ENCODE results near the gene PYROXD2. TPM values are rescaled to one million over a fixed set of nuclear protein-coding genes. Genes with fewer than 3 reads are reported as not detected.

The PYROXD2 gene
- polyA plus RNA-seq, 1 experiment, result 23.1 TPM

- POLR2A ChIA-PET, result no interaction called here
- CTCF ChIA-PET, result interaction anchor here (1.0 kb wide), 1 partner anchor 168 kb away, joined by 3 read pairs; no protein-coding TSS in a partner anchor
- peaks cover 1% of the 10 kb centered on the region for H3K36me3 ChIP-seq (ENCODE audit: control insufficient read depth, insufficient read depth, low read length)
- H3K4me3 ChIP-seq (ENCODE audit: low read depth, low read length), result no peak overlapping the region
- TF ChIP-seq CTCF (IDR thresholded peaks at IDR 0.05; ENCODE audit: insufficient read depth, low read depth, low read length), result no peak
- H3K27me3 ChIP-seq (ENCODE audit: control insufficient read depth, insufficient read depth, low read length), result no peaks in the 10 kb centered on the region
- DNase-seq (ENCODE audit: low read depth), result no peak
Observed at GRCh38 chr10:98410759-98411158, 4.2 kb downstream of the PYROXD2 start.

DNA sequence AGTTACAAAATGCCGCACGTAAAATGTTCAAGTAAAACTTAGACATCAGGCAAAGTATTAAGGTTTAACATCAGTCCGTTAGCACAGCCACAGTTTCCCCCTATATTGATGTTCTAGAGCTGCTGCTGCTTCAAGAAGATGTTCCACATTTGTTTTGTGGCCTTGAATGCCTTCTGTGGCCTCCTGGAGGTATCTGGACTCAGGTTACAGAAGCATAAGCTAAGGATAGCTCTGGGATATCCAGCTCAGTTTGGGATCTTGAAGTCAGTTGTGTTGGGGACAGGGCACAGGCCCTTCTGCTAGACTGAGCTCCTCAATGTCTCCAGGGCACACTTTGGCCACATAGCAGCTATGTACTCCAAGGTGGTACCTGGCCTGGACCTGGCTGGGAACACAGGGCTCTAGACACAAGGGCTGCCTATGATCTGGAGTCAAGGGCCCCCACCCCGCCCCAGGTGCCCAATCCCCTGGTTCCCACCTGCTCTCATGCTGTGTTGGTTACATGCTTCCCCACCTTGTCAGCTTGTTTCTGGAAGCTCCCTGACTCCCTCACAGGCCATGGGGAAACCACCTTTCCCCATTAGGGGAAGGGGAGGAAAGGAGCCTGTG lies 4.7 kb downstream of the PYROXD2 start:
- CTCF ChIA-PET, result interaction anchor here (0.6 to 2.3 kb wide), 4 partner anchors 15 to 155 kb away, joined by 3 to 10 read pairs (median 3); no protein-coding TSS in a partner anchor
- peaks cover 1% of the 10 kb centered on the region for H3K36me3 ChIP-seq (ENCODE audit: control insufficient read depth, insufficient read depth, low read length)
- no peaks in the 10 kb centered on the region for H3K27me3 ChIP-seq (ENCODE audit: control insufficient read depth, insufficient read depth, low read length)
- POLR2A ChIA-PET, result no interaction called here
- no peak for DNase-seq (ENCODE audit: low read depth)
- no peak for TF ChIP-seq CTCF (IDR thresholded peaks at IDR 0.05; ENCODE audit: insufficient read depth, low read depth, low read length)
- H3K4me3 ChIP-seq (ENCODE audit: low read depth, low read length), result no peak overlapping the region

DNA sequence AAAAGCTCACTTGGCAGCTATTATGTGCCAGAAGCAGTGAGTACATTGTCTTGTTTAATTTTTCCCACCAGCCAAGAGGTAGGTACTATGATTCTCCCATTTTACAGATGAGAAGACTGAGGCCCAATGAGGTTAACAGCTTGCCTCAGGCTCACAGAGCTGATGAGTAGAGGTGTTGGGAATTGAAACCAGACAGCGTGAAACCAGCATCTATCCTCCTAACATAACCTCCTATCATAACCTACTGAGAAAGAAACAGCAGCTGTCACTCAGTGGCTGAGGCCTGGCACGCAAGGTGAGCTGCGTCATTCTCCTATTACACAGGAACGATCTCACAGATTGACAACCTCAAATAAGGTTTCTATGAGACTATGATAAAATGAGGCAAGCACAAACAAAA lies 6.2 kb downstream of the PYROXD2 start:
- ChIA-PET POLR2A (no interaction called here), CTCF (interaction anchor here (0.7 to 2.3 kb wide), 2 partner anchors 14 to 99 kb away, joined by 3 to 10 read pairs; no protein-coding TSS in a partner anchor)
- Histone ChIP-seq H3K36me3 (ENCODE audit: control insufficient read depth, insufficient read depth, low read length) (peaks cover 1% of the 10 kb centered on the region), H3K4me3 (ENCODE audit: low read depth, low read length) (no peak overlapping the region), H3K27me3 (ENCODE audit: control insufficient read depth, insufficient read depth, low read length) (no peaks in the 10 kb centered on the region)
- no peak for TF ChIP-seq CTCF (IDR thresholded peaks at IDR 0.05; ENCODE audit: insufficient read depth, low read depth, low read length)
- DNase-seq (ENCODE audit: low read depth), result no peak

DNA sequence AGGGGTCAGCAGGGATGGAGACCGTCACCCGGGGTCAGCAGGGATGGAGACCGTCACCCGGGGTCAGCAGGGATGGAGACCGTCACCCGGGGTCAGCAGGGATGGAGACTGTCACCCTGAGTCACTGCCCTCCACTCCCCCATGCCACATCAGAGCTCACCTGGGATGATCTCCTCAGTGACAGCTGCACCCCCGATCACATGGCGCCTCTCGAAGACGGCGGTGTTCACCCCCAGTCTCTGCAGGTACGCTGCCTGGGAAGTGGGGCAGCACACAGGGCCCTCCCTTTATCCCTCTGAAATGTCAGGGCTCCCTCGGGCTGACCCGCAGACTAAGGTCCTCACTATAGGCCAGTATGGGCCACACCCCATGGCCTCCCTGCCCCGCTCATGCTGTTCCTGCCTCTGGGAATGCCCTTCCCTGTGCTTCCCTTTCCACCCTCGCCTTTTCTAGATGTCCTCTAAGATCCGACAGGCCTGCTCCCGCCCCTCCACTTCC lies 7.2 kb downstream of the PYROXD2 start:
- Histone ChIP-seq H3K27me3 (ENCODE audit: control insufficient read depth, insufficient read depth, low read length) (no peaks in the 10 kb centered on the region), H3K4me3 (ENCODE audit: low read depth, low read length) (no peak overlapping the region), H3K36me3 (ENCODE audit: control insufficient read depth, insufficient read depth, low read length) (peaks cover 1% of the 10 kb centered on the region)
- ChIA-PET CTCF (interaction anchor here (1.7 kb wide), 1 partner anchor 13 kb away, joined by 14 read pairs; no protein-coding TSS in a partner anchor), POLR2A (no interaction called here)
- TF ChIP-seq CTCF (IDR thresholded peaks at IDR 0.05; ENCODE audit: insufficient read depth, low read depth, low read length), result no peak
- no peak for DNase-seq (ENCODE audit: low read depth)

GRCh38 chr10:98407017-98407743 lies 7.8 kb downstream of the PYROXD2 start:
- H3K4me3 ChIP-seq (ENCODE audit: low read depth, low read length), result no peak overlapping the region
- no peak for DNase-seq (ENCODE audit: low read depth)
- H3K36me3 ChIP-seq (ENCODE audit: control insufficient read depth, insufficient read depth, low read length), result no peaks in the 10 kb centered on the region
- no peak for TF ChIP-seq CTCF (IDR thresholded peaks at IDR 0.05; ENCODE audit: insufficient read depth, low read depth, low read length)
- no peaks in the 10 kb centered on the region for H3K27me3 ChIP-seq (ENCODE audit: control insufficient read depth, insufficient read depth, low read length)
- CTCF ChIA-PET, result interaction anchor here (1.0 to 1.7 kb wide), 2 partner anchors 12 to 98 kb away, joined by 3 to 14 read pairs; no protein-coding TSS in a partner anchor
- POLR2A ChIA-PET, result no interaction called here
